ENCODE measurements around the gene ARID3A. TPM values are rescaled to one million over a fixed set of nuclear protein-coding genes. Genes with fewer than 3 reads are reported as not detected.
A peak's percentile ranks its signal among the peaks of the same experiment; 100 is the strongest.

Gene ARID3A
- total and polyA plus RNA-seq, 2 of the 8 experiments (the other 6 are each of a cell fraction or from before 2014, with no cell fraction given) = 40.5 to 77.4 TPM

DNA sequence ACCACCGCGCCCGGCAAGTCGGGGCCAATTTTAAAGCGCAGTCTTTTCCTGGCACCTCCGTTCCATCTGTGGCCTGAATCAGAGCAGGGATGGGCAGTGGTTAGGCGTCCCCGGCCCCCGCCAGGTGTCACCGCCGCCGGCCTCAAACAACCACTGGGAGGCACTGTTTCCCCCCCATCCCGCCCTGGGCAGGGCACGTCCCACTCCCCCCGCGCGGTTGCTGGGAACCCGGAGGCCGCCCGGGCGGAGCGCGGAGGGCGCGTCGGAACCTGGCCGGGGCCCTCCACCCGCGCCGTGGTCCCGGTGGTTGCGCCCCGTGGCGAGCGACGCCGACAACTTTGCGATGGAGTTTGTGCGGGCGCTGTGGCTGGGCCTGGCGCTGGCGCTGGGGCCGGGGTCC is 74.3 kb downstream of the ARID3A start, which contains the start of gene GRIN3B (continued):
- peak; percentile 72; the same call in 1 of the 2 replicates for TF ChIP-seq GABPA (IDR thresholded peaks at IDR 0.05; ENCODE audit: borderline replicate concordance, insufficient read depth, low read length)
- TF ChIP-seq CBX5 (IDR thresholded peaks at IDR 0.05; ENCODE audit: low read depth, low read length) = no peak
- TF ChIP-seq, protein P1, sequence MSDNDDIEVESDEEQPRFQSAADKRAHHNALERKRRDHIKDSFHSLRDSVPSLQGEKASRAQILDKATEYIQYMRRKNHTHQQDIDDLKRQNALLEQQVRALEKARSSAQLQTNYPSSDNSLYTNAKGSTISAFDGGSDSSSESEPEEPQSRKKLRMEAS (IDR thresholded peaks at IDR 0.05) = 0 out of 2 replicates have a peak, but pooled peaks have one; percentile 23
- no peak for TF ChIP-seq SIX5 (IDR thresholded peaks at IDR 0.05; ENCODE audit: low read depth, low read length)
